Sciatic nerve (tissue), 2 donors: ENCODE data around the gene PTHLH. TPM values are rescaled to one million over a fixed set of nuclear protein-coding genes. Genes with fewer than 3 reads are reported as not detected.

Experiments used
- ATAC-seq: fragments of 200-7000 bp; cut with Tn5 transposase; one replicate; pipeline ENCODE4 v1.9.1; 2020; ENCODE audit warnings: mild to moderate bottlenecking, moderate library complexity
- DNase-seq: peaks from one replicate; pipeline ENCODE4 v3.0.0-alpha.2; 2020; ENCODE audit warnings: low spot score
- intact Hi-C: fragments of 100-400 bp; cut with DNase I; formaldehyde crosslinking; loops from one replicate; pipeline ENCODE4 v1.14.2; 2022
- total RNA-seq: library from RNA; stranded (reverse); fragmentation: NEBNext Ultra II Directional; extraction: Animal tissue kit (Norgen Biotek cat#: 25700); gene quantifications from one replicate; pipeline ENCODE4 v1.2.1, GENCODE V29; 2021
- donor health status: DM: no; HTN: no; CAD: no.
- donor health status: DM: no; HTN: no; CAD: no.

PTHLH gene
- 8.3 TPM for total RNA-seq

DNA sequence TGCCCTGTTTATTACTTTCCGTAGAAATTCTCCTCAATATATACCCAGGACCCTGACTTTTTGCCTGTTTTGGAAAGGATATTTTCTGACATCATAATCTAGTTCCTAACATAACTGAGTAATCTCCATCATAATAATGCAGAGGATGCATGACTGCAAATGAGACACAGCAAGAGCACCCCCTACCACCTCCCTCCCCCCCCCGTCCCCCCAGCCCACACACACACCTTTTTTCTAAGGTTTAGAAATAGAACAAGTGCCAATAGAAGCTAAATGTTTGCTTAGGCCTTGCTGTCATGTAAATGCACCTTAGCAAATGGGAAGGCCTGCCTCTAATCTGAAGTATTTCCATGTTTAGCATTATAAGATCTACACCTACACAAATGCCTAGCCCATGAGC is at the start of gene PTHLH:
TSS of gene PTHLH (minus strand) at position 13 of the 400 bp plus-strand sequence. CDS start 3,239 bp downstream, outside the sequence.
- DNase-seq (no peak), ATAC-seq (no peak)
- intact Hi-C loops = no loop called here

DNA sequence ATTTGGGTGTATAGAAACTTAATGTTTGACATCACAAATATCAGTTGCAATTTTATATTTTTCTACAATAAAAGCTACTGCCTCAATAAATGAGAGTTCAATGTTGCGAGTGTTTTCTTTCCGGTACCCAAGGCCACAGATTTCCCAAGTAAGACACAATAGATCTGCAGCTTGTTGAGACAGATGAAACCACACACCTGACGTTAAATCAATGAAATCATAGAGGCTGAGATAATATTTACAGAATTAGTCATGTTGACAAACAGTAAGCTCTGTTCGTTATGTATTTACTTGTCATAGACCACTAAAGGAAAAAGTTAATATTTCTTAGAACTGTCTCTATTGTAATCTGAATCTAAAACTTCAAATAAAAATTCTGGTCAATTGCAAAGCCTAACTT is 49.2 kb upstream of the PTHLH start:
- DNase-seq (no peak), ATAC-seq (no peak)
- intact Hi-C loops = no loop called here

DNA sequence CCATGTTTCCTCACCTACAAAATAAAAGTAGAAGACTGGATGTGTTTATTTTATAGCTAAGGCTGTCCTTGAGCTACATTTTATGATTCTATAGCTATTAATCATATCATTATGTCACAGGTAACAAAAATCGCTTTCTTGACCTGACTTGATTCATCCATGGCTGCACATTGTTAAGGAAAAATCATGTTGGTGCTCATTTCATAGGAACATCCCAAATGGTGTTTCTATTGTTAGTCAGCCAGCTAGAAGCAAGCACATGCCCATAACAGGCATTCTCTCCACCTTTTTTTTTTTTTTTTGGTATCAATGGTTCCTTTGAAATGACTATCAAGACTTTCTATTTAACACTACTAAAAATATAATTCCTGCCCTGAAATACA is 45.3 kb upstream of the PTHLH start:
- no peak for ATAC-seq
- intact Hi-C loops = no loop called here
- DNase-seq = no peak

GRCh38 chr12:28017126-28017872 is 44.8 kb upstream of the PTHLH start:
- no peak for ATAC-seq
- no peak for DNase-seq
- intact Hi-C loops = no loop called here

GRCh38 chr12:28015165-28015564 is 42.6 kb upstream of the PTHLH start:
- intact Hi-C loops = no loop called here
- DNase-seq (no peak), ATAC-seq (no peak)

GRCh38 chr12:28014196-28014595 is 41.7 kb upstream of the PTHLH start:
- ATAC-seq (no peak), DNase-seq (no peak)
- intact Hi-C loops = no loop called here

- ATAC-seq (no peak), DNase-seq (no peak)
- intact Hi-C loops = no loop called here
Measured at GRCh38 chr12:28012333-28012918, 39.9 kb upstream of the PTHLH start.

GRCh38 chr12:28010036-28010435 is 37.5 kb upstream of the PTHLH start:
- intact Hi-C loops = no loop called here
- DNase-seq (no peak), ATAC-seq (no peak)

- ATAC-seq (no peak), DNase-seq (no peak)
- intact Hi-C loops = no loop called here
Measured at GRCh38 chr12:27999970-28000369, 27.4 kb upstream of the PTHLH start.

- intact Hi-C loops = no loop called here
- no peak for ATAC-seq
Measured at GRCh38 chr12:27999521-27999920, 27.0 kb upstream of the PTHLH start.

GRCh38 chr12:27998658-27999057 is 26.1 kb upstream of the PTHLH start:
- intact Hi-C loops = no loop called here
- no peak for ATAC-seq
- no peak for DNase-seq

More at GRCh38 chr12:27999521-27999920, 27.0 kb upstream of the PTHLH start:
- no peak for DNase-seq

GRCh38 chr12:27998170-27998569 is 25.6 kb upstream of the PTHLH start:
- ATAC-seq (no peak), DNase-seq (no peak)
- intact Hi-C loops = no loop called here

DNA sequence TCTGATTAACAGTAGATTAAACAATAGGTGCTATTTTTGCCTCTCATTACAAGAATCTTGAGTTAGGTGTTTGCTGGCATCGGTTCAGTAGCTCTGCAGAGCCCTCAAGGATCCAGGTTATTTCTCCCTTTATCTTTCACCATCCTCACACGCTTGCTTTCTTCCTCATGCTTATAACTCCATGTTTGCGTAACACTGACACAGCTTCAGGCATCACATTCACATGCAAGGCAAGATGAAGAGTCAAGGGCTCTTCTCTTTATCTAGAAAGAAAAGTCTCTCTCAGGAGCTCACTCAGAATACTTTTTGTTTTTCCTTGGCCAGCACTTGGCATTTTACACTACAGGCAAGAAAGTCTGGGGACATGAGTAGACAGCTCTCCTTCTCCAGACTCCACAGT is 24.2 kb upstream of the PTHLH start:
- no peak for ATAC-seq
- DNase-seq = no peak
- intact Hi-C loops = no loop called here

DNA sequence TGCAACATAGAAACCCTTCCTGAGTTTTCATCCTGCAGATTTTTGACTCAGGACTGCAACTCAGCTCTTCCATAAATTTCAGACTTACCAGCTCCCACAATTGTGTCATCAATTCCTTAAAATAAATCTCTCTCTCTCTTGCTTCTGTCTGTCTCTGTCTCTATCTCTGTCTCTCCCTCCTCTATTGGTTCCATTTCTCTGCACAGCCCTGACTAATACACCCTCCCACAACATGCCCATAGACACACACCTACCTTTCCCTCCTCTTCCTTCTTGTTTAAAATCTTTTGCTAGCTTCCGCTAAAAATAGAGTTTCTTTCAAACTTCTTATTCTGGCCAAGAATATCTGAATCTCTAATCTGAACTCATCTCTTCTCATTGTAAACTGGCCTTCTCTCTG is 22.9 kb upstream of the PTHLH start:
- ATAC-seq = no peak
- intact Hi-C loops = no loop called here
- no peak for DNase-seq

- intact Hi-C loops = no loop called here
- no peak for DNase-seq
- ATAC-seq = no peak
Measured at GRCh38 chr12:27988594-27989233, 16.2 kb upstream of the PTHLH start.

DNA sequence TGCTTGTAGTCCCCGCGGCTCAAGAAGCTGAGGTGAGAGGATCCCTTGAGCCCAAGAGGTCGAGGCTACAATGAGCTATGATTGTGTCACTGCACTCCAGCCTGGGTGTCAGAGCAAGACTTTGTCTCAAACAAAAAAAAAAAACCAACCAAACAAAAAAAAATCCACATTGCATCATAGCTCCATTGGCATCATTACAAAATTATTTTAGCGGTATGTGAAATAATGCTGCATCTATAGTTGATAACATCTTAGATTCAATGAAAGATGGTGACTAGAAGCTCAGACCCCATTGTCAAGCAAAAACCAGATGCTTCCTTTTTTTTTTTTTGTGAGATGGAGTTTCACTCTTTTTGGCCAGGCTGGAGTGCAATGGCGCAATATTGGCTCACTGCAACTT is 14.8 kb upstream of the PTHLH start:
- ATAC-seq = no peak
- intact Hi-C loops = no loop called here
- no peak for DNase-seq

DNA sequence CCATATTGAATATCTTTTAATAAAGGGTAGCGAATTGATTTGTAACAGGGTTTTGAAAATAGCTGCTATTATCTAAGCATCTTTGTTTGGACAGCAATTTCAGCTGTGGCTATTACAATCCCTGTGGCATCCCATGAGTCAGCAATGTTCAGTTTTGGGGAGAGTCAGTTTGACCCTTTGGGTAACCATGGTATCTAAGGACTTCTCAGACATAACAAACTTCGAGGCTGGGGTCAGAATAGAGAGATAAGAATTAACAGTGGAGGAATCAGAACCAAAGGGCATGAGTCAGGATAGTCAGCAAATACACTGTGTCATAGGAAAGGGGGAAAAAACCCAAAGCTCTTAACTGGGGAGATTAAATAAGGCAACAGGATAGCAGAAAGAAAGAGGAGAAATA is 11.7 kb upstream of the PTHLH start:
- ATAC-seq (no peak), DNase-seq (no peak)
- intact Hi-C loops = no loop called here

DNA sequence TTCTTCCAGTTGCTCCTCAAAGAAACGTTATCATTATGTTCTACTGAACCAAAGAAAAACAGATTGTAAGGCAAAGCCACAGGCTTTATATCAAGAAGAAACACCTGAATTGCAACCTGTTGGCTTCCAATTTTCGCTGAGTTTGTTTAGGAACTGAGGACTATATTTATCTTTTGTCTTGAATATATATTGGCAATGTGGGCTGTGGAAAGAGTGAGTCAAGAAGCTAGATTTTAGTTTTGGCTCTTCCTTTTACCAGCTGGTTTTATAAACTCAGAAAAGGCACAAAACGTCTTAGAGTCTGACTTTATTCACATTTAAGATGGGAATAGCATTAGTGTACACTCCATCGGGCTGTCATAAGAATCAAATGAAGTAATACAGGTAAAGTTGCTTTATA is 10.4 kb upstream of the PTHLH start:
- no peak for DNase-seq
- ATAC-seq = no peak
- intact Hi-C loops = no loop called here

- DNase-seq (no peak), ATAC-seq (no peak)
- intact Hi-C loops = no loop called here
Measured at GRCh38 chr12:27982385-27982784, 9.9 kb upstream of the PTHLH start.

GRCh38 chr12:27981874-27982273 is 9.3 kb upstream of the PTHLH start:
- DNase-seq (no peak), ATAC-seq (no peak)
- intact Hi-C loops = no loop called here

GRCh38 chr12:27979145-27979544 is 6.6 kb upstream of the PTHLH start:
- DNase-seq (no peak), ATAC-seq (no peak)
- intact Hi-C loops = no loop called here
